GM18909 (cell line): ENCODE data around the gene CNN2.

ENCODE experiments used
- ATAC-seq: cut with Tn5 transposase; IDR thresholded peaks from one replicate; pipeline ENCODE4 v1.9.1; 2021; ENCODE audit warnings: mild to moderate bottlenecking; ENCODE audit not compliant: unreplicated experiment, poor library complexity

CNN2 gene

GRCh38 chr19:1063030-1063908, 36.9 kb downstream of the CNN2 start:
- no peak for ATAC-seq

GRCh38 chr19:1063909-1064660, 37.7 kb downstream of the CNN2 start:
- no peak for ATAC-seq

- peak; percentile 35 for ATAC-seq
These were observed 38.5 kb downstream of the CNN2 start for GRCh38 chr19:1064661-1065605.

GRCh38 chr19:1065606-1066109, 39.2 kb downstream of the CNN2 start:
- ATAC-seq: no peak

- ATAC-seq: no peak
These were observed 39.9 kb downstream of the CNN2 start for GRCh38 chr19:1066251-1066747.

GRCh38 chr19:1066748-1067340, 40.4 kb downstream of the CNN2 start, which contains the start of gene ARHGAP45:
TSS of gene ARHGAP45 (plus strand) at chr19:1067167. CDS start at chr19:1067406, 239 bp downstream.
- no peak for ATAC-seq

GRCh38 chr19:1067341-1067957, 41.0 kb downstream of the CNN2 start:
- no peak for ATAC-seq

GRCh38 chr19:1068009-1069001, 41.9 kb downstream of the CNN2 start:
- ATAC-seq: no peak

GRCh38 chr19:1069009-1069779, 42.8 kb downstream of the CNN2 start:
- no peak for ATAC-seq

- no peak for ATAC-seq
These were observed 44.1 kb downstream of the CNN2 start for GRCh38 chr19:1070576-1070930.

- no peak for ATAC-seq
These were observed 44.8 kb downstream of the CNN2 start for GRCh38 chr19:1070931-1071791.

GRCh38 chr19:1072371-1073015, 46.1 kb downstream of the CNN2 start:
- no peak for ATAC-seq

- ATAC-seq: no peak
These were observed 46.9 kb downstream of the CNN2 start for GRCh38 chr19:1073063-1073955.

GRCh38 chr19:1073956-1074517, 47.6 kb downstream of the CNN2 start:
- ATAC-seq: no peak
